GM13976 (cell line): Measurements from ENCODE around the gene ARHGAP18.
A peak's percentile ranks its signal among the peaks of the same experiment; 100 is the strongest.

Experiments
- DNase-seq: peaks from one replicate; pipeline ENCODE4 v3.0.0; 2012; ENCODE audit warnings: low spot score
- CTCF ChIP-seq: IDR thresholded peaks from 2 replicates; pipeline ENCODE4 v1.5.1; 2012; ENCODE audit warnings: borderline replicate concordance, mild to moderate bottlenecking; ENCODE audit not compliant: insufficient read depth; ENCODE audit errors: extremely low read depth, missing control alignments, control extremely low read depth
- in situ Hi-C: fragments of 300-500 bp; cut with MboI; formaldehyde crosslinking; loops from one replicate; pipeline ENCODE4 v1.12.0; 2022; ENCODE audit warnings: low sequenced_read_pairs, mixed read lengths, inconsistent platforms; ENCODE audit not compliant: unreplicated experiment

The ARHGAP18 gene, protein sequence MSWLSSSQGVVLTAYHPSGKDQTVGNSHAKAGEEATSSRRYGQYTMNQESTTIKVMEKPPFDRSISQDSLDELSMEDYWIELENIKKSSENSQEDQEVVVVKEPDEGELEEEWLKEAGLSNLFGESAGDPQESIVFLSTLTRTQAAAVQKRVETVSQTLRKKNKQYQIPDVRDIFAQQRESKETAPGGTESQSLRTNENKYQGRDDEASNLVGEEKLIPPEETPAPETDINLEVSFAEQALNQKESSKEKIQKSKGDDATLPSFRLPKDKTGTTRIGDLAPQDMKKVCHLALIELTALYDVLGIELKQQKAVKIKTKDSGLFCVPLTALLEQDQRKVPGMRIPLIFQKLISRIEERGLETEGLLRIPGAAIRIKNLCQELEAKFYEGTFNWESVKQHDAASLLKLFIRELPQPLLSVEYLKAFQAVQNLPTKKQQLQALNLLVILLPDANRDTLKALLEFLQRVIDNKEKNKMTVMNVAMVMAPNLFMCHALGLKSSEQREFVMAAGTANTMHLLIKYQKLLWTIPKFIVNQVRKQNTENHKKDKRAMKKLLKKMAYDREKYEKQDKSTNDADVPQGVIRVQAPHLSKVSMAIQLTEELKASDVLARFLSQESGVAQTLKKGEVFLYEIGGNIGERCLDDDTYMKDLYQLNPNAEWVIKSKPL

GRCh38 chr6:129709769-129710449 lies at the start of gene ARHGAP18:
Gene ARHGAP18 (minus strand): TSS chr6:129710177. CDS start chr6:129710136, 41 bp downstream.
- in situ Hi-C loops = no loop called here
- peak; percentile 80 for DNase-seq
- no peak for TF ChIP-seq CTCF

GRCh38 chr6:129755787-129756186 lies 45.8 kb upstream of the ARHGAP18 start:
- no peak for DNase-seq
- in situ Hi-C loops = no loop called here
- no peak for TF ChIP-seq CTCF

GRCh38 chr6:129754750-129755149 lies 44.8 kb upstream of the ARHGAP18 start:
- in situ Hi-C loops = no loop called here
- DNase-seq = no peak
- no peak for TF ChIP-seq CTCF

DNA sequence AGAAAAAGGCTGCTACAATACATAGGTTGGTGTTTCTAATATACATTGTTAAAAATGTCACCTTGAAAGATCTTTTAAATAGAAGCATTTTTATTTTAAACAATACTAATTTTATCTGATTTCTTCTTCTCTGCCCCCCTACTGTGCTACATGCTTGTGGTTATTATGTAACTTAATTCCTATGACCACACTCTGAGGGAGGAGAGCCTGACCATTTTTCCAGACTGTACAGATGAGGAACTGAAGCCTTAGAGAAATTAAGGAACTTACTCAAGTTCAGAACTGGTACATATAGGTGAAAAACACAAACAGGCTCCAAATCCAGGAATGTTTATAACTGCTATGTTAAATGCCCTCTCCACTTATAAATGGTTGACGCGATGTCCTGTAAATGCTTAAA lies 43.4 kb upstream of the ARHGAP18 start:
- in situ Hi-C loops = no loop called here
- no peak for TF ChIP-seq CTCF

GRCh38 chr6:129751384-129751783 lies 41.4 kb upstream of the ARHGAP18 start:
- DNase-seq = no peak
- in situ Hi-C loops = no loop called here
- no peak for TF ChIP-seq CTCF

More for the DNA sequence above, 43.4 kb upstream of the ARHGAP18 start:
- DNase-seq = no peak

DNA sequence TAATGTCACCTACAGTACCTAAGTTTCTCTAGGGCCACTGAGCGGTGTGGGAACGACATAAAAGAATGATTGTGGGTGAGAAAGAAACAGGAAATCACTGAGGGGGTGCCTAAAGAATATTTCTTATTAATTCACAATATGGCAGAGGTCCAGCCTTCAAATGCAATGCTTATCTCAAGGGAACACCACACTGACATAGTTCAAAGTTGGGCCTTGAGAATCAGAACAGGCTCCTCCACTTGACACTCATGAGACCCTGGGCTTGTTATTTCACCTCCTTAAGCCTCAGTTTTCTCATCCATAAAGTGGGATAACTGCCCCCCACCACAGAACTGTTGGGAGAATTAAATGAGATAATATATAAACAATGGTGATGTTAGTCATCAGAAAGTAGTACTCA lies 40.4 kb upstream of the ARHGAP18 start:
- no peak for TF ChIP-seq CTCF
- in situ Hi-C loops = no loop called here
- no peak for DNase-seq
